IPS-NIHi7 (cell line): ENCODE measurements around the gene AKAP10.
"Not testable (repeated sequence)": the region's sequence is repeated elsewhere in the genome, so short reads cannot be mapped to it uniquely, and the experiment has no call there.

ENCODE experiments used
- DNase-seq: peaks from one replicate; pipeline ENCODE4 v3.0.0; 2012; ENCODE audit warnings: mixed read lengths; ENCODE audit errors: extremely low spot score

The AKAP10 gene, protein sequence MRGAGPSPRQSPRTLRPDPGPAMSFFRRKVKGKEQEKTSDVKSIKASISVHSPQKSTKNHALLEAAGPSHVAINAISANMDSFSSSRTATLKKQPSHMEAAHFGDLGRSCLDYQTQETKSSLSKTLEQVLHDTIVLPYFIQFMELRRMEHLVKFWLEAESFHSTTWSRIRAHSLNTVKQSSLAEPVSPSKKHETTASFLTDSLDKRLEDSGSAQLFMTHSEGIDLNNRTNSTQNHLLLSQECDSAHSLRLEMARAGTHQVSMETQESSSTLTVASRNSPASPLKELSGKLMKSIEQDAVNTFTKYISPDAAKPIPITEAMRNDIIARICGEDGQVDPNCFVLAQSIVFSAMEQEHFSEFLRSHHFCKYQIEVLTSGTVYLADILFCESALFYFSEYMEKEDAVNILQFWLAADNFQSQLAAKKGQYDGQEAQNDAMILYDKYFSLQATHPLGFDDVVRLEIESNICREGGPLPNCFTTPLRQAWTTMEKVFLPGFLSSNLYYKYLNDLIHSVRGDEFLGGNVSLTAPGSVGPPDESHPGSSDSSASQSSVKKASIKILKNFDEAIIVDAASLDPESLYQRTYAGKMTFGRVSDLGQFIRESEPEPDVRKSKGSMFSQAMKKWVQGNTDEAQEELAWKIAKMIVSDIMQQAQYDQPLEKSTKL

DNA sequence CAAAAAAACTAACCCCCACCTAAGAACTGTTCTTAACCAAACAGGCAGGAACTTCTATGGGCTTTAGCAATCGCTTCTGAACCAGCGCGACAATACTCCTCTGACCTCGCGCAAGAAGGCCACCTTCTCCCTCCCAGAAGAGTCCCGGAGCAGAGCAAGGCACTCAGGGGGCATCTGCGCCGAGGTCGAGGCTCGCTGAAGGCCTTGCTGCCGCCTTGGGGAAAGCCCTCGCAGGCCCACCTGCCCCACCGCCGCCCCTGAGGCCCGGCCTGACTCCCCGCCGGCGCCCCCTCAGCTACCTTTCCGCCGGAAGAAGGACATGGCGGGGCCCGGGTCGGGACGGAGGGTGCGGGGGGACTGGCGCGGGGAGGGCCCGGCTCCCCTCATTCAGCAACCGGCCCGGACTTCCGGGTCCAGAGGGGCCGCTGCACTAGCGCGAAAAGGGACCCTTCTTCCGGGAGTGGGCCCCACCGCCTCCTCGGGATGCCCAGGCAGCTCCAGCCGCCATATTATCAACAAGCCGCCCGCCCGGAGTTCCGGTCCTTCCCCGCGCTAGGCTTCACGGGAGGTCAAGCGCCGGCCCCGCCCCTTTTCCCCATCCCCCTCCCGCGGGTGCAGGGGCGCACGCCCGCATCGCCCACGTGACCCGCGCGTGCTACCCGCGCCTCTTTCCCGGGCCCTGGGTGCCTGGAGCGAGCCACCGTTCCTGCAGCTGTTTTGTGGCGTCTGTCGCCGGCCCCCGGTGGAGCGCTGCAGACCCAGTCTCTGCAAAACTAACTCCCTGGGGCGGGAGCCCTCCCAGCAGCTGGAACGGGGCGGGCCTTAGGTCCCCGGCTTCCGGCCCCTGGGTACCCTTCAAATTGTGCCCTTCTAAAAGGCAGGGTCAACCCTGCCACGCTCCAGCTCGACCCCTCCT lies at the start of gene AKAP10:
AKAP10 (minus strand) TSS at position 536 of the 916 bp plus-strand sequence; CDS start at position 387, 149 bp downstream.
- peak; percentile 95 for DNase-seq

DNA sequence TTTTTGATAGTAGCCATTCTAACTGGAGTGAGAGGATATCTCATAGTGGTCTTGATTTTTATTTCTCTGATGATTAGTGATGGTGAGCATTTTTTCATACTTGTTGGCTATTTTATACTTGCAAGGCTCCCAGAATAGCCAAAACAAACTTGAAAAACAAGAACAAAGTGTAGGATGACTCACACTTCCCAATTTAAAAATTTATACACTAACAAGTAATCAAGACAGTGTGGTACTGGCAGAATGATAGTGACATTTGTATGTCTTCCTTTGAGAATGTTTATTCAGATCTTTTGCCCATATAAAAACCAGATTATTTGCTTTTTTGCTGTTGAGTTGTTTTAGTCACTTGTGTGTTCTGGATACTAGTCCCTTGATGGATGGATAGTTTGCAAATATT lies 49.3 kb upstream of the AKAP10 start:
- DNase-seq, result no peak

DNA sequence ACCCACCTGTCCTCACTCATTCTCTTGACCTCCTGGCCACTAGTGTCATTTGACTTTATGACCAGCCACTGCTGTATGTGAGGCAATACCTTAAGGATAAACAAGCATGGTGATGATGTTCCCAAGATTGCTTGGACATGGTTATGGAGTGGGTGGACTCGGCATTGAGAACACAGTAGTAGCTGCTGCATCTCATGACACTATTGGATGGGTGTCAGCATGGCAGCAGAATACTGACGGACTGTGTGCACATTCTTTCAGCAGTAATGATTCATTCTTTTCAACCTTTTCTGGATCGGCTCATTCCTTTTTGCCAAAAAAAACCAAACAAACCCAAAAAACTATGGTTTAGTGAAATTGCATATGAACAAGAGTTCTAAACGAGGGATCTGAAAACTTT lies 45.1 kb upstream of the AKAP10 start:
- no peak for DNase-seq

DNA sequence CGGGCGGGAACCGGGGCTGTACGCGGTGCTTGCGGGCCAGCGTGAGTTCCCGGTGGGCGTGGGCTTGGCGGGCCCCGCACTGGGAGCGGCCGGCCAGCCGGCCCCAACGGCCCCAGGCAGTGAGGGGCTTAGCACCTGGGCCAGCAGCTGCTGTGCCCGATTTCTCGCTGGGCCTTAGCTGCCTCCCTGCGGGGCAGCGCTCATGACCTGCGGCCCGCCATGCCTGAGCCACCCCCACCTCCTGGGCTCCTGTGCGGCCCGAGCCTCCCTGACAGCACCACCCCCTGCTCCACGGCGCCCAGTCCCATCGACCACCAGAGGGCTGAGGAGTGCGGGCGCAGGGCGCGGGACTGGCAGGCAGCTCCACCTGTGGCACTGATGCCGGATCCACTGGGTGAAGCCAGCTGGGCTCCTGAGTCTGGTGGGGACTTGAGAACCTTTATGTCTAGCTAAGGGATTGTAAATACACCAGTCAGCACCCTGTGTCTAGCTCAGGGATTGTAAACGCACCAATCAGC lies 38.9 kb upstream of the AKAP10 start:
- DNase-seq, result not testable (repeated sequence)

DNA sequence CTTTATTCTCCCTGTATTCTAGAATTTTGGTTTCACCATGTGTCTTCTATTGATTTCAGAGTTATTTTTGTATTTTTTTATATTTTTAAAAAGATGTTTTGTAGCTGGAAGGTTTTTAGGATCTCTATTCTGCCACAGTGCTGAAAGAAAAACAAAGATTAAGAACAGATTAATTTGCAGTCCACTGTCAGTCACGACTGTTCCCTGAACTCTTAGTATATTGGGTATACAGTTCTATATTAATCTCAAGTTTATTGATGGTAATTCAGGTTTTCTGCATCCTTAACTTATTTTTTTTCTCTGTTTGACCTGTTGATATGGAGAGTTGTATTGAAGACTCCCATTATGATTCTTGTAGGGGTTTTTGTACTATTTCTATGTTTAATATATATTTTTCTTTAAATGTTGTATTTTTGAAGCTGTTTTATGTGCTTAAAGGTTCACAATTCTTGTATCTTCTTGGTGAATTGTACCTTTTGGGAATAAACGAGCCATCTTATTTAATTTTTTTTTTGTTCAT lies 34.4 kb upstream of the AKAP10 start:
- DNase-seq, result no peak

DNA sequence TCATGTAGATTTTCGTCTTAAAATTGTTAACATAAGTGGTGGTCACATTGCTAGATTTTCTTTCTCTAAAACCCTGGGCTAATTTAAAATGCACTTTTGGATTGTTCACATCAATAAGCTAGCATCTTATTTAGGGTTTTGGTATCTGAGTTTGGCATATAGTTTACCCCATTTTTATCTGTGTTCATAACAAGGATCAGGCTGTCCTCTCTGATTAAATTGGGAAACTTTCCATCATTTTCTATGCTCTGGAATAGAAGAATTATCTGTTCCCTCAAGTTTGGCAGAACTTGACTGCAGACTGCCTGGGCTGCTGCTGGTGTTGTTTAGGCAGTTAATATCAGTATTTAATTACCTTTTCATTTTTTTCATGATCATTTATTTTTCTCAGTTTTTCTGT lies 33.3 kb upstream of the AKAP10 start:
- no peak for DNase-seq

DNA sequence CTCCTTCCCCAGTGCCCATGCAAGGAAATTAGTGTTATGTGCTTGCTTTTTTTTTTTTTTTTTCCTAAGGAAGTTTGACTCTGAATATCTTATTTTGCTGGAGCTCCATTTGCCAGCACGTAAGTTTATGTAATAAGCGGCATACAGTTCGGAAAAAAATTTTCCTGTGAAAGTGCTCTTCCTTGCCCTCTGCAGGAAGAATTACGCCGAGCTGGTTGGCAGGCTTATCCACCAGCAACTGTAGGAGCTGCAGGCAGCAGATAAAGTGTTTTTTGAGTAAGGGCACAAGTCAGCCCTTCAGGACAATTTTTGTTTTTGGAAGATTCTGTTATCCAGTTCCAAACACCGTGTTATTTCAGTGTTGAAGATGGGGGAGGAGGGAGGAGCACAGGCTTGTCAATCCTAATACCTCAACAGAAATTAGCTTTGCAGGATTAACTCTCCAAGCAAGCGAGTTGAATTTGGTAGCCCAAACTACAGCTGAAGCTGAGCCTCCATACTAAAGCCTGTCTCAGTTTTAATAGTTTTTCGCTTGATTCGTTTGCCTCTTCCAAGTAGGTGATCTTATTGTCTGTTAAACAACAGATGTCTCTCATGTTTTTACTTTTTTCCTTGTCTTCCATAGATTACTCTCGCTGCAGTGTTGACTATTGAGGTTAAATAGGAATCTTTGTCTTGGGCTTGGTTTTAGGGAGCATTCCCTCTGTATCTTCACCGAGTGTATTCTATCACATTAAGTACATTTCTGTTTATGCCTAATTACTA lies 32.7 kb upstream of the AKAP10 start:
- peak; percentile 27 for DNase-seq

DNA sequence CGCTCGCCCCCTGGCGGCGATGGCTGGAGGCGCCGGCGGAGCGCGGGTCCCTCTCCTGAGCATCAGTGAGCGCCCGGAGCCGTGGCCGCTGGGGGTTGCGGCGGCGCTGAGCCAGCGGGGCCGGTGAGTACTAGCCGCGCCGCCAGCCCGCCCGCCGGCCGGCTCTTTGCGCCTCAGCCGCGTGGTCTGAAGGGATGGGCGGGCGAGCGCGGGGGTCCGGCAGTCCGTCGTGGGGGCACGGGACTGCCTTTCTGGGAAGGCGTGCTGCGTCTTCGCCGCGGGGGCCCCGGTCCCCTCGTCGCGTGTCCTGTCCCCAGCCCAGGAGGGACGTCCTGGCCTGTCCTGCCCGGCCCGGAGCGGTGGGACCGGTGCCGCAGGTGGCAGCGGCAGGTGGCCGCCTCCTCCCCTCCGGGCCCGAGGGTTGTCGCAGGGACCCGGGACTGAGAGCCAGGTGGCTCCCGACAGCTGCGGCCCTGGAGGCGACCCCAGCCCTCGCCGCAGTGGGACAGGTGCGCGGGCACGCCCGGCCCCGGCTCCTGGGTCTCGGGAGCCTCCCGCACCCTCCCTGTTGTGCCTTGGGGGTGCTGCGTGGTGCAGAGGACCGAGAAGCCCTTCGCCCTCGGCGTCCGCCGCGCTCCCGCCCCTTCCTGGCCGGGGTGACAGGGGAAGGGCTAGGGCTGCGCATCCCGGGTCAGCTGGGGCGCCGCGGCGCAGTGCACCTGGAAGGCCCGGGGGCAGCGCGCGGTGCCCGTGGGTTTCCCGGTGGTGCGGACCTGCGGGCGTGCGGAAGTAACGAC lies 31.9 kb upstream of the AKAP10 start, which contains the start of gene SPECC1:
SPECC1 (plus strand) TSS at position 58 of the 797 bp plus-strand sequence. CDS start 87,293 bp downstream, outside the sequence.
- DNase-seq, result peak; percentile 92

DNA sequence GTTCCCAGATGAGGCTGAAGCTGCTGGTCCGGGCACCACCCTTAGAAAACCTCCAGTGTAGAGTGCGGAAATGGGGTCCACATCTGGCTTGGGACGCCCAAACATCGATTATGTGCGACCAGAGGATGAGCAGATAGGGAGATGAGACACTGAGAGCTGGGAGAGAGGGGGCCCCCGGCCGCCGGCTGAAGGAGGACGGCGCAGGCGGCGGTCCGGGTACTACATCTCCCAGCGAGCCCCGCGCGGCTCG lies 31.3 kb upstream of the AKAP10 start:
- DNase-seq, result no peak

DNA sequence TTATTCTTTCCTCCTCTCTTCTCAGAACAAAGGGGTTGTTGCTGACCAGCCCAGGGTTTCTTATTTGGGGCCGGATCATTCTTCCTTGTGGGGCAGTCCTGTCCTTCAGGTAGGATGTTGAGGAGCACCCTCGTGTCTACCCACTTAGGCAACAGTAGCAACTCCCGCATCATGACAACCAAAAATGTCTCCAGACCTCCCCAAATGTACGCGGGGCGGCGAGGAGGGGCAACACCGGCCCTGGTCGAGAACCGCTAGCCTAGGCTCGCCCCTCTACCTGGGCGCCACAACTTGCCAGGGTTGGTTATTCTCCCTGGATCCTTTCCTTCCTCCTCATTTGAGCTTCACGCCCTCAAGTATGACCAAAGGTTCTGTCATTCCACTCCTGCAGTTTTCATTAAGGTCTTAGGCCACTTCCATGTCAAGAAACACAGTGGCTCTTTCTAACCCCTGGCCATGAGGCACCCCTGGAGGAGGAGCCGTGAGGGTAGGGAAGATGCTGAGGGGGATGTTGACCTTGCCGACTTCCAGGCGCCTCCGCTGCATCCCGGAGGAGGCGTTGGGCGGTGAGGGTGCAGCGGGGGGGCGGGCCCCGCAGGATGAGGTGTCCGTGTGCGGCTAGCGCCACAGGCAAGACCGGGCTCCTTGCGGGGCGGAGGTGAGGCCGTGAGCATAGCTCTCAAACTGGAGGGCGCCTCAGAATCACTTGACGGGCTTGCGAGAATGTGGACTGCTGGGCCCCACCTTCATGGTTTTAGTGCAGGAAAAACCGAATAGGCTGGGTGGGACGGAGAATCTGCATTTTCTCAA lies 30.8 kb upstream of the AKAP10 start:
- peak; percentile 33 for DNase-seq

DNA sequence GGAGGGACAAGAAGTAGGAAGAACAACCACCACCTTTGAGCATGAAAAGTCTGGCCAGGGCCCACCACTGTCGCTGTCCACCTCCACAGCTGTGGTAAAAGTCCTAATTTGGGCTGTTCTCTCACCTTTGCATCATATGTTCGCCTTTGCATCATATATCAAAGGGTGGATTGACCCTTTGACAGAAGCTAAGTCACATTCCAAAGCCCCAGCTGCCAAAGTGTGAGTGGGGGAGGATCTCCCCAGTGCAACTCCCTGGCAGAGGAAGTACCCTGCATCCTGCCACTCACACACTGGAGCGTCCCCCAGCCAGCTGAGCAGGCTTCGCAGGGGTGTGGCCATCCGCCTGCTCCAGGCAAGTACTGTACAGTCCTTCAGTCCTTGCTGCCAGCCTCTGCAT lies 18.9 kb upstream of the AKAP10 start:
- DNase-seq, result no peak

DNA sequence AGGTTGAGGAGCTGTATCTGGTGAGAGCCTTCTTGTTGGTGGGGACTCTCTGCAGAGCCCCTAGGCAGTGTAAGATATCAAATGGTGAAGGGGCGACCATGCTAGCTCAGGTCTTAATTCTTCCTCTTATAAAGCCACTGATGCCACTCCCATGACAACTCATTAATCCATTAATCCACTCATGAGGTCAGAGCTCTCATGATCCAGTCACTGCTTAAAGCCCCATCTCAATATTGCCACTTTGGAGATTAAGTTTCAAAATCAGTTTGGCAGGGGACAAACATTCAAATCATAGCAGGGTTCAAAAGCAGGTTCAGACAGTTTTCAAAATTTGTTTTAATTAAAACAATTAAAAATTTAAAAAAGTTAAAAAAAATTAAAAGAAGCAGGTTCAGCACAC lies 18.5 kb upstream of the AKAP10 start:
- no peak for DNase-seq

DNA sequence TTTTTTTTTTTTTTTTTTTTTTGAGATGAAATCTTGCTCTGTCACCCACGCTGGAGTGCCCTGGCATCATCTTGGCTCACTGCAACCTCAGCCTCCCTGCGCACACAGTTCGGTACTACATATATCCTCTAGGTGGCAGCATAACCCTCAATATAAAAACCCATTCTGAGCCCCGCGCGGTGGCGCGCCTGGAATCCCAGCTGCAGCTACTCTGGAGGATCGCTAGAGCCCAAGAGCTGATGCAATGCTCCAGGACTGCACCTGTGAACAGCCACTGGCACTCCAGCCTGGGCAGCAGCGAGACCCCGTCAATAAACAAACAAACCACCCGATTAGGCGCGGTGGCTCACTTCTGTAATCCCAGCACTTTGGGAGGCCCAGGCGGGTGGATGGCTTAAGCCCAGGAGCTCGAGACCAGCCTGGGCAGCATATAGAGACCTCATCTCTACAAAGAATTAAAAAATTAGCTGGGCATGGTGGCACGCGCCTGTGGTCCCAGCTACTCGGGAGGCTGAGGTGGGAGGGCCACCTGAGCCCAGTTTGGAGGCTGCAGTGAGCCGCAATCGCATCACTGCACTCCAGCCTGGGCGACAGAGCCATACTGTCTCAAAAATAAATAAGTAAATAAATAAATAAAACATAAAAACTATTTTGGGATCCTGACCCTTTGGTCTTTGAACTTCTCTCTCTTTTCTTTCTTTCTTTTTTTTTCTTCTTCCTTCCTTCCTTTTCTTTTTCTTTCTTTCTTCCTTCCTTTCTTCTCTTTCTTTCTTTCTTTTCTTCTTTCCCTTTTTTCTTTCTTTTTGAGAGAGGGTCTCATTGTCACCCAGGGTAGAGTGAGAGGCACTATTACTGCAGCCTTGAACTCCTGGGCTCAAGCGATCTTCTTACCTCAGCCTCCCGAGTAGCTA lies 15.4 kb upstream of the AKAP10 start:
- DNase-seq, result peak; percentile 77

DNA sequence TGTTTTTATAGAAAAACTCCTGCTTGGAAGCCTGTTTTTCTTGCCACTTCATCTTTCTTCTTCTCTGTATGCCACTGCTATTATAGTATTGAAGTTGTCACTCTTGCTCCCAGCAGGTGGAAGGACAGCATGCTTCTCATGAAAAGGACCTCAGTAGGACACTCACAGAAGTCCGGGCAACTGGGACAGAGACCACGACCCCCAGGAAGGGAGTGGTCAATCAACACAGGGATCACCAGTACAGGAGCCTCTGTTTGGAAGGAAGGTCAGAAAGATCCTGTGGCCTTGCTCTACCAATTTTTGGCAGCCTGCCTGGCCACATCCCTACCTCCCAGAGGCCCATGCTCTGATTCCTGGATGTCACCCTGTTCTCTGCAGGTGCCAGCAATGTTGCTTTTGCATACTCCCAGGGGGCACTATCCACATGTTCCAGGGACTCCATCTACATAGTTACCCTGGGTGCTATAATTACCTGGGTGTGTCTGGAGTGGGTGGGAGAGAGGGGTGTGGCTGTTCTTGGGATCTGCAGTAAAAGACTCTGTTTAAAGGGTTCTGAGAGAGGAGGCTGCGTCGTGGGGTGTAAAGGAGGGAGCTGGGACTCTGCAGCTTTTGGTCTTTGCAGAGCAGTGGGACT lies 13.7 kb upstream of the AKAP10 start:
- DNase-seq, result no peak

DNA sequence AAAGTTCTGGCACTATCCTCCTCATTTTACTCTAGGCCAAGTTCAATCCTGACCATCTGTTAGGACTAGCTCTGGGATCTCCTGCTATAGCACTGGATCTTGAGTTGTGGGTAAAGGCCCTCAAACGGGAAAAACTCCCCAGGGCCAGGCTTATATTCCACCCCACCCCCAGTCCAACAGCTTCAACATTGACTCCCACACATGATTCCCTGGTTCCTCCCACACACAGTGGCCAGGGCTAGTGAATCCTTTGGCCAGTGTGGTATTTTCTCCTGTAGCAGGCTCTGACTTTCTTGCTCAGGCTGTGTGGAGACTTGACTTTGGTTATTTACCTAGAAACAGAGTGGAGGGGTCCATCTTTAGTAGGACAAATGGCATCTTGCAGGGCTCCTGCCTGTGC lies 10.3 kb upstream of the AKAP10 start:
- DNase-seq, result no peak

DNA sequence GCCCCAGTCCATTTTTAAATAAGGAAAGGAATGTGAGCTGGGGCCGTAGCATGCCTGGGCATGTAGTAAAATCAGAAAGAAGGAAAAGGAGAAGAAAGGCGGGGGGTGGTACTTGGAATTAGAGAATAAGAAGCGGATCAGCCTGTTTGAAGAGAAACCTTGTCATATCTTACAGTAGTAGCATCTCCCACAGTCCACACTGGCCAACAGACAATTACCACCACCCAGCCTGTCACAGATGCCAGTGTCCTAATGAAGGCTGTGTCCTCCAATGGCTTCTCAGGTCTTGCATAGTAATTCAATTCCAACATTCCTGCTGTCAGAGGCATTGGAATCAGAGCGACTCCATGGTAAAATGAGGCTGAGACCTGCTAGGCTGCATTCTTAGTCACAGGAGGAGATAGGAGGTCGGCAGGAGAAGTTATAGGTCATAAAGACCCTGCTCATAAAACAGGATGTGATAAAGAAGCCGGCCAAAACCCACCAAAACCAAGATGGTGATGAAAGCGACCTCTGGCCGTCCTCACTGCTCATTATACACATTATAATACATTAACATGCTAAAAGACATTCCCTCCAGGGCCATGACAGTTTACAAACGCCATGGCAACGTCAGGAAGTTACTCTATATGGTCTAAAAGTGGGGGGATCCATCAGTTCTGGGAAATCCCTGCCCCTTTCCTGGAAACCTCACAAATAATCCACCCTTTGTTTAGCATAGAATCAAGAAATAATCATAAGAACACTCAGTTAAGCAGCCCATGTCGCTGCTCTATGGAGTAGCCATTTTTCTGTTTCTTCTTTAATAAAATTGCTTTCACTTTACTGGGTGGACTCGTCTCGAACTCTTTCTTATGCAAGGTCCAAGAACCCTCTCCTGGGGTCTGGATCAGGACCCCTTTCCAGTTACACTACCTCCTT lies 9.6 kb upstream of the AKAP10 start:
- no peak for DNase-seq
